ENCODE measurements around the gene SIRT4.
A peak's percentile ranks its signal among the peaks of the same experiment; 100 is the strongest.

- TF ChIP-seq CTCF (IDR thresholded peaks at IDR 0.05) (no peak), POLR2A (IDR thresholded peaks at IDR 0.05) (peak; percentile 23 to 51)
These were observed 9.2 kb upstream of the SIRT4 start, which contains the start of gene RNU4-1 for GRCh38 chr12:120292661-120293531.
